Umbilical cord (tissue), 2 donors: Measurements from ENCODE around the gene DNAJB12. TPM values are rescaled to one million over a fixed set of nuclear protein-coding genes. Genes with fewer than 3 reads are reported as not detected.
"Not testable (repeated sequence)": the region's sequence is repeated elsewhere in the genome, so short reads cannot be mapped to it uniquely, and the experiment has no call there.

ENCODE experiments used
- DNase-seq: peaks from one replicate; pipeline ENCODE4 v3.0.0-alpha.2; 2015; ENCODE audit warnings: low spot score
- total RNA-seq: library from RNA; depleted of rRNA; stranded (reverse); fragments of >200 nt; gene quantifications from one replicate; pipeline ENCODE4 v1.2.3, GENCODE V29; 2014; ENCODE audit warnings: low replicate concordance; ENCODE audit not compliant: insufficient read depth

DNAJB12 gene
- total RNA-seq, result 23.1 TPM

- DNase-seq, result peak; percentile 96
Measured at GRCh38 chr10:72354356-72355213, at the start of gene DNAJB12. TSS of gene DNAJB12 (minus strand) at chr10:72354919. CDS start at chr10:72354897, 22 bp downstream.

- DNase-seq, result not testable (repeated sequence)
Measured at GRCh38 chr10:72395581-72395980, 40.9 kb upstream of the DNAJB12 start.

GRCh38 chr10:72392571-72392970, 37.9 kb upstream of the DNAJB12 start:
- no peak for DNase-seq

DNA sequence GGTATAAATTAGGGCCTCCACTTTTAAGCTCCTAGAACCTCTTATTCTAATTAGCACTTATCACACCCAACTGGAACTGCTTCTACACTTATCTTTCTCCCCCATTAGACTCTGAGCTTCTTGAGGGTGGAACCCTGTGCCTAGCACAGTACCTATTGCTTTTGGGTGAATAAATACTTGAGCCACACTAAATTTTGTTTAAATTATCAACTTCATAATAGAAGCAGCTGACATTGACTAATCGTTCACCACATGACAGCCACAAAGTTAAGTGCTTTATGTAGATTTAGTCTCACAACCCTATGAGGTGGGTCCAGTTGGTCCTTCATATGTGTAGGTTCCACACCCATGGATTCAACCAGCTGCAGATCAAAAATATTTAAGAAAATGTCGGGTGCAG, 36.0 kb upstream of the DNAJB12 start:
- DNase-seq, result no peak

DNA sequence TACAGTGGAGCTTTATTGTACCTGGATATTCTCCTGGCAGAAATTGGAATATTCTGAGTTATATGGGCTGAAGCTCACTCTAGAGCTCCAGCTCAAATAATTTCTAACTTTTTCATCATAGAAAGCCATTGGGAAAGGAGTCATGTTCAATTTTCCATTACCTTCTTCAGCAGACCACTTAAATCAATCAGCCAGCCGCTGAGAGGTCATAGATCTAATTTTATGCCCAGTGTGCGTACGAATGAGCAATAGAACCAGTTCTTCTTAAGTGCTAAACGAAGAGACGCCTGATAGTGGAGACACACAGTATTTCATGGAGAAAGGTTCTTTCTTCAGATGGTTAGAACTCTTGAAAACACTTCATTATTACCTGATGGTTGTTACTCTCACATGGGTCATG, 35.0 kb upstream of the DNAJB12 start:
- DNase-seq, result no peak

DNA sequence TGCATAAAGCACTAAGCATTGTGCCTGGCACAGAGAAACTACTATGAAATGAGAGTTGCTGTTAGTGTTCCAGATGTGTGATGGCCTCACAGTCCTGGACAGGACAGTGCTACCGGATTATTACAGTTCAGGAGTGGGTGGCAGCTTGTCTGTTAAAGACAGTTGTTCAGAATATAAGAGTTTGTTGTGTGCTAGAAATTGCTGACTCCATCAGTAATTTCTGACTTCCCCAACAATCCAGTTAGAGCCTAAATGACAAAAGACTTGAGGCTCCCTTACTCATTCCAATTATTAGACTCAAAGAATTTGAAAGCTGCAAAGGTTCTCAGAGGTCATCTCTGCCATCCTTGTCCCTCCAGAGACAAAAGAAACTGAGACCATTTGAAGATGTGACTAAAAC, 34.3 kb upstream of the DNAJB12 start:
- no peak for DNase-seq

- no peak for DNase-seq
Measured at GRCh38 chr10:72388062-72388461, 33.3 kb upstream of the DNAJB12 start.

DNA sequence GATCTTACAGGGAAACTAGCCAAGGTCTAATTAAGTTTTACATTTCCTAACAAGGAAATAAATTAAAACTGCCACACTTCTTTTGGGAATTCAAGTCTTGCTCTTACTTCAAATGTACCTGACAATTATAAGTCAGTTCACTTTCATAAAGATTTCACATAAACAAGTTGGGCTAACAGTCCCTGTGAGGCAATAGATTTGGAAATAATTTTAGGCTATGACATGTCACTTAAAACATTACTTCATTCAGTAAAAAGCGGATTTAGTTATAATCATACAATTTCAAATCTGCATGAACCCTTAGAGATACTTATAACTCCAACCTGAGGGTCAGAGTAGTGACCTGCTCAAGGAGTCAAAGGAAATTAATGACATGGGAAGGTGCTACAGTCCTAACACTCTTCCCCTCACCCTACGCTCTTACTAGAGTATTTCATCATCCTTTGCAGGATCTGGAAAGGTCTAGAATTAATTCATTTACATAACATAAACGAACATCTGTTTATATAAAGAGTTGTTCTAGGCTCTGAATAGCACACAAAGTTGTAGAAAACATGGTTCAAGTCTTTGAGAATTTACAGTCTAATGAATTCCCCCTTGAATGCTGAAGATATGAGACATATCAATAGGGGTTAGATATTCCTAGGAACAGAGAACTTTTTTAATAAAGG, 32.3 kb upstream of the DNAJB12 start:
- no peak for DNase-seq

DNA sequence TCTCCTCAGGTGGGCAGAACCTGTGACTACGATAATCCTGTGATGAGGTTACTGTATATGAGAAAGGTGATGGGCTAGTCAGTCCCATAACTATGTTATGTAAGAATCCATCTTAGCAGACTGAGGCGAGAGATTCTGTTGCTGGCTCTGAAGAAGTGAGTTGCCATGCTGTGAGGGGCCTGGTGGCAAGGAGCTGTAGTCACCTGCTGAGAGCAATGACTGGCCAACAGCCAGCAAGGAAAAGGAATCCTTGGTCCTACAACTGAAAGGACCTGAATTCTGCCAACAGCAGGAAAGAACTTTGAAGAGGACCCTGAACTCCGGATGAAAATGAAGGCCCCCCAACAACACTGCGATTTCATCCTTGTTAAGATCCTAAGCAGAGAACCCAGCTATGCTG, 31.0 kb upstream of the DNAJB12 start:
- no peak for DNase-seq

DNA sequence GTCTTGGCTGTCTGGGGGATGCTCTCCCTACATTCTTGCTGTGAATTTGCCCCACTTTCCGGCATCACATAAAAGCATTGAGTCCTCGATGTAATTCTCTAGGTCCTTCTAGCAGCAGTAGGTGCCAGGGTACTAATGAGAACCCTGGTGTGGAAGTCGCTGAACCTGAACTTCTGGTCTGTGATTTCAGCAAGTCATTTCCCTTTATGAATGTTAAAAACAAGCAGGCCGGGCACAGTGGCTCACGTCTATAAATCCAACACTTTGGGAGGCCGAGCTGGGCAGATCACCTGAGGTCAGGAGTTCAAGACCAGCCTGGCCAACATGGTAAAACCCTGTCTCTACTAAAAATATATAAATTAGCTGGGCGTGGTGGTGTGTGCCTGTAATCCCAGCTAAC, 30.3 kb upstream of the DNAJB12 start:
- DNase-seq, result peak; percentile 24

- DNase-seq, result no peak
Measured at GRCh38 chr10:72379776-72380175, 25.1 kb upstream of the DNAJB12 start.

DNA sequence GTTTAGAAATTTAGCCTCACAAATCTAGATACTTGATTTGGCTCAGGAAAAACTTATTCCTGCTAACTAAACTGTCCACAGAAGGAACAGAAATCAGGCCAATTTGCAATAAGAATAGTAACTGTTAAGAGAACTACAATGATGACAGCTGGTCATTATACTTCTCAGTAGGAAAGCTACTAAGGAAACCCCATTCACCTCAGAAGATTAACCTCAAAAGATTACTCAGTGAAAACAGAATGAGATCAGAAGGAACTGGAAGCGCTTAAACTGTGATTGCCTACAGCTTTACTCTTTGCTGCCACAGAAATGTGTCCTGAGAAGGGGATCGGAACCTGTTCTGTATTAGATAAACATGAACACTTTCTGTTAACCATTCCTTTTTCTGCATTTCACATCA, 24.3 kb upstream of the DNAJB12 start:
- no peak for DNase-seq

- DNase-seq, result no peak
Measured at GRCh38 chr10:72375585-72375984, 20.9 kb upstream of the DNAJB12 start.

DNA sequence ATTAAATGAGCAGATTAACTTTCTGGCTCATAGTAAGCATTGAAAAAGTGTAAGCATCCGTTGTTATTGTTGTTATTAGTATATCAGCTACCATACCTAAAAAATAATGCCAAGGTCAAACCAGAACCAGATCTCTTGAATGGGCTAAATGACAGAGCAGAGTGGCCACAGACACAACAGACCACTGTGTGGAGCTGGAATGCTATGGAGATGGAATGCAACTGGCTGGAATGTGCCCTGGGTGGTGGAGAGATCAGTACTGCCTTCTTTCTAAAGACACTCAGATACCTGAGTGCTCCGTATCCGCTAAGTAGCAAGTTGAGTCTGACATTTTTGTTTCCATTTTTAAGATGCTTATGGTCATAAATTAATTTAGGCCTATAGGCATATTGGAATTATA, 20.5 kb upstream of the DNAJB12 start:
- DNase-seq, result no peak

GRCh38 chr10:72370201-72370722, 15.5 kb upstream of the DNAJB12 start:
- no peak for DNase-seq

- no peak for DNase-seq
Measured at GRCh38 chr10:72367301-72367960, 12.7 kb upstream of the DNAJB12 start.

- DNase-seq, result no peak
Measured at GRCh38 chr10:72365106-72365895, 10.6 kb upstream of the DNAJB12 start.

DNA sequence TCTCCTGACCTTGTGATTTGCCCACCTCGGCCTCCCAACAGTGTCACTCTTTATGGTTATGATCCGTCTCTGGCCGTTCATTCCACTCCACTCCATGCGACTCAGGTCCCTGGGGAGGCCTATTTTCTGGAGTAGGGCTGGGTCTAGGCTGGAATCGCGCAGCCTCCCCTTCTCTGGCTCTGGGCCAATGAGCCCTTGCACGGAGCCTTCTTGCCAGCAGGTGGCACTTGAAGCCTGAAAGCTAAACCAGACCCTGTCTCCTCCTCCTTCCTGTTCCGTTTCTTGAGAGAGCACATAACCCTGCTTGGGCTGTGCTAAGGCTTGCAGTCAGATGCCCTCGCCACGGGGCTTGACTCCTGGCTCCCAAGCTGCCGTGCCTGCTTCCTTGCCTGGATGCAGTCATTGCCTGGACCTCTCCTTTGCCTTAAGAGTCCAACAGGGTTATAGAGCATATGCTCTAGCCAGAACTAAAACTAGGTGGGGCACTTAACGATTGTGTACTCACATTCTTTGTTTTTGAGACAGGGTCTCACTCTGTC, 9.6 kb upstream of the DNAJB12 start:
- DNase-seq, result peak; percentile 94

DNA sequence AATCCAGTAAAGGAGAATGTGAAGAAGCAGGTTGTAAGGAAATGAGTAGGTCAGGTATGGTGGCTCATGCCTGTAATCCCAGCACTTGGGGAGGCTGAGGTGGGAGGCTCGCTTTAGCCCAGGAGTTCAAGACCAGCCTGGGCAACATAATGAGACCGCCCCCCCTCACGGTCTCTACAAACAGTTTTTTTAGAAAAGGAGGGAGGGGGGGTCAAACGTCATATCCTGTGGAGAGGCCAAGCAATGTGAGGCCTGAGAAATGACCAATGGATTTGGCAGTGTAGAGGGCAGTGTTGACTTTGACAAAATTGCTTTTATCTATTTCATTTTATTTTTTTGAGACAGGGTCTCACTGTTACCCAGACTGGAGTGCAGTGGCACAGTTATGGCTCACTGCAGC, 2.3 kb upstream of the DNAJB12 start:
- no peak for DNase-seq

DNA sequence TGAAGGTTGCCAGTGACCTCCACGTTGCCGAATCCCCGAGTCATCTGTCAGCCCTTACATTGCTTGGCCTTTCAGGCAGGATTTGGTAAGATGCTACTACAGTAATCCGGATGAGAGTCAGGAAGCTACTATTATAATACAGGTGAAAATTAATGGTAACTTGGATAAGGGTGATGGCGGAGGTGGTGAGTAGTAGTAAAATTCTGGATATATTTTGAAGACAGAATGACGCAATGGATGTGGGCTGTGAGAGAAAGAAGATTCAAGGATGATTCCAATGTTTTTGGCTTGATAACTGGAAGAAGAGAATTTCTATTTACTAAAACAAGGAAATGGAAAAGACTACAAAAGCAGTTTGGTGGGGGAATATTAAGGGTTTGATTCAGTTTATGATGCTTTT, 1.4 kb upstream of the DNAJB12 start:
- no peak for DNase-seq

DNA sequence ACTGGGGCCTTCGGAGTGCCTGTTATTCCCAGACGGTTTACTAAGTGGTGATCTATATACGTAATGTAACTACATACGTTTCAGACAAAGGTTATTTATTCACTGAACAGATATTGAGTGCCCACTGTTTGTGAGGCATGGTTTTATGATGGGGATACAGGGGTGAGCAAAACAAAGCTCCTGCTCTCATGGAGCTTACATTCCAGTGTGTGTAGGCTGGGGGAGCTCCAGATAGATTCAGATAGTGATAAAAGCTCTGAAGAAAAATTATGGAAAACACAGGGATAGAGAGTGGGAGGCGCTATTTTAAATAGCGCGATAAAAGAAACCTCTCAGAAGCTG, 466 bp upstream of the DNAJB12 start:
- DNase-seq, result no peak
